A549 (cell line): ENCODE results near the gene DTX1. TPM values are rescaled to one million over a fixed set of nuclear protein-coding genes. Genes with fewer than 3 reads are reported as not detected.

Experiments
- ATAC-seq, 2 experiments: fragments of 200-7000 bp in 1 of 2; fragments of >200 bp in 1 of 2; cut with Nextera tagmentation in 1 of 2; cut with Tn5 transposase in 1 of 2; 3 replicates each; pipeline versions ENCODE4 v1.8.0 to v1.9.1; 2018 to 2020; ENCODE audit warnings: mild to moderate bottlenecking in 1 of 2, moderate library complexity in 1 of 2
- CTCF ChIA-PET: fragments of 300-600 bp; sonication (Branson Sonifier 250); formaldehyde crosslinking; extraction: SDS; loops from one replicate; lab custom pipeline; 2021; ENCODE audit warnings: antibody characterized with exemption, inconsistent platforms; lab: Yijun Ruan, JAX
- POLR2A ChIA-PET: fragments of 350-600 bp; formaldehyde crosslinking; extraction: SDS; loops from one replicate; lab custom pipeline; 2021; ENCODE audit warnings: antibody characterized with exemption, inconsistent platforms; lab: Yijun Ruan, JAX
- DNase-seq, 2 experiments: peaks; one replicate each; pipeline versions ENCODE4 v3.0.0 to v3.0.0-alpha.2; 2011 to 2016; ENCODE audit warnings: low read depth in 1 of 2, low spot score in 1 of 2
- FAIRE-seq: peaks from 2 replicates; lab custom pipeline; 2011; peaks lifted over from hg19 to GRCh38; lab: Jason Lieb, UNC
- H3K27ac ChIP-seq, 2 experiments: fragments of >200 bp; sonication (Bioruptor Twin); formaldehyde crosslinking; 3 replicates each; pipeline ENCODE4 v1.5.1; 2016 to 2017
- H3K4me1 ChIP-seq: fragments of >200 bp; sonication (Bioruptor Twin); formaldehyde crosslinking; 3 replicates; pipeline ENCODE4 v1.6.1; 2016
- H3K4me2 ChIP-seq: fragments of >200 bp; sonication (Bioruptor Twin); formaldehyde crosslinking; 3 replicates; pipeline ENCODE4 v1.6.1; 2016
- H3K4me3 ChIP-seq: fragments of >200 bp; sonication (Bioruptor Twin); formaldehyde crosslinking; 3 replicates; pipeline ENCODE4 v1.5.1; 2016
- H3K9me3 ChIP-seq: fragments of >200 bp; sonication (Bioruptor Twin); formaldehyde crosslinking; 3 replicates; pipeline ENCODE4 v1.6.1; 2016
- CBX2 ChIP-seq: fragments of 200-600 bp; sonication (generic); IDR thresholded peaks from 2 replicates; pipeline ENCODE4 v1.6.1; 2016; ENCODE audit warnings: low read depth, mild to moderate bottlenecking, borderline replicate concordance
- CEBPB ChIP-seq, 2 experiments: fragments of >200 bp in 1 of 2; sonication (Bioruptor Twin) in 1 of 2; formaldehyde crosslinking in 1 of 2; IDR thresholded peaks; 2 replicates each; pipeline ENCODE4 v1.6.1; 2012 to 2016
- CHD2 ChIP-seq: fragments of 150-350 bp; IDR thresholded peaks from 2 replicates; pipeline ENCODE4 v1.6.1; 2014; ENCODE audit warnings: low read length; ENCODE audit not compliant: partially characterized antibody
- CHD4 ChIP-seq: fragments of 200-600 bp; sonication (generic); IDR thresholded peaks from 2 replicates; pipeline ENCODE4 v1.6.1; 2016; ENCODE audit warnings: antibody characterized with exemption, mild to moderate bottlenecking, borderline replicate concordance
- E2F6 ChIP-seq: IDR thresholded peaks from 2 replicates; pipeline ENCODE4 v1.6.1; 2012; ENCODE audit warnings: low read depth, borderline replicate concordance
- EHMT2 ChIP-seq: fragments of 200-600 bp; sonication (generic); IDR thresholded peaks from 2 replicates; pipeline ENCODE4 v1.6.1; 2016; ENCODE audit warnings: antibody characterized with exemption, low read depth, mild to moderate bottlenecking, moderate library complexity
- EP300 ChIP-seq, 2 experiments: fragments of >200 bp; sonication (Bioruptor Twin); formaldehyde crosslinking; IDR thresholded peaks; 2 replicates in 1 of 2; 3 replicates in 1 of 2; pipeline ENCODE4 v1.6.1; 2016 to 2017
- ESRRA ChIP-seq: fragments of 150-350 bp; IDR thresholded peaks from 2 replicates; pipeline ENCODE4 v1.6.1; 2014; ENCODE audit warnings: mild to moderate bottlenecking, low read length, borderline replicate concordance
- GATA3 ChIP-seq: IDR thresholded peaks from 2 replicates; pipeline ENCODE4 v1.6.1; 2012; ENCODE audit warnings: borderline replicate concordance
- HOXB13 ChIP-seq: fragments of 250-450 bp; sonication (Bioruptor Pico); IDR thresholded peaks from 2 replicates; pipeline ENCODE4 v1.5.0; 2020; ENCODE audit warnings: low read depth, mild to moderate bottlenecking, moderate library complexity
- HOXB5 ChIP-seq: fragments of 250-450 bp; sonication (Bioruptor Pico); IDR thresholded peaks from 2 replicates; pipeline ENCODE4 v1.5.0; 2020; ENCODE audit warnings: mild to moderate bottlenecking, moderate library complexity
- JUN ChIP-seq, 2 experiments: fragments of >200 bp; sonication (Bioruptor Twin); formaldehyde crosslinking; IDR thresholded peaks; 2 replicates in 1 of 2; 3 replicates in 1 of 2; pipeline ENCODE4 v1.6.1; 2016 to 2017
- JUNB ChIP-seq: fragments of >200 bp; sonication (Bioruptor Twin); formaldehyde crosslinking; IDR thresholded peaks from 2 replicates; pipeline ENCODE4 v1.6.1; 2016
- KDM5A ChIP-seq: fragments of 200-600 bp; sonication (generic); IDR thresholded peaks from 2 replicates; pipeline ENCODE4 v1.6.1; 2016; ENCODE audit warnings: antibody characterized with exemption, mild to moderate bottlenecking
- MAFK ChIP-seq: fragments of 450-650 bp; IDR thresholded peaks from 2 replicates; pipeline ENCODE4 v1.6.1; 2014; ENCODE audit not compliant: partially characterized antibody
- MAX ChIP-seq: IDR thresholded peaks from 2 replicates; pipeline ENCODE4 v1.6.1; 2012
- MAZ ChIP-seq: fragments of 150-350 bp; IDR thresholded peaks from 2 replicates; pipeline ENCODE4 v1.6.1; 2014; ENCODE audit warnings: antibody characterized with exemption, low read depth, low read length, borderline replicate concordance
- MYC ChIP-seq: IDR thresholded peaks from 2 replicates; pipeline ENCODE4 v1.6.1; 2012; ENCODE audit warnings: mild to moderate bottlenecking, inconsistent platforms, low read length, improper control_type of control experiment, borderline replicate concordance
- NPAS2 ChIP-seq: fragments of 250-450 bp; sonication (Bioruptor Pico); IDR thresholded peaks from 2 replicates; pipeline ENCODE4 v1.8.0; 2022; ENCODE audit warnings: mild to moderate bottlenecking, moderate library complexity, borderline replicate concordance
- PHF8 ChIP-seq: fragments of 200-600 bp; sonication (generic); IDR thresholded peaks from 2 replicates; pipeline ENCODE4 v1.6.1; 2016; ENCODE audit warnings: low read depth, mild to moderate bottlenecking, antibody characterized with exemption, moderate library complexity, borderline replicate concordance
- RARB ChIP-seq: fragments of 250-450 bp; sonication (Bioruptor Pico); IDR thresholded peaks from 2 replicates; pipeline ENCODE4 v1.8.0; 2021; ENCODE audit warnings: mild to moderate bottlenecking, moderate library complexity
- RFX5 ChIP-seq: fragments of 450-650 bp; IDR thresholded peaks from 2 replicates; pipeline ENCODE4 v1.7.1; 2014; ENCODE audit warnings: antibody characterized with exemption, mild to moderate bottlenecking, moderate library complexity
- RNF2 ChIP-seq: fragments of 200-600 bp; sonication (generic); IDR thresholded peaks from 2 replicates; pipeline ENCODE4 v1.6.1; 2016; ENCODE audit warnings: low read depth, mild to moderate bottlenecking, antibody characterized with exemption, moderate library complexity, borderline replicate concordance
- SREBF2 ChIP-seq: fragments of 450-650 bp; IDR thresholded peaks from 2 replicates; pipeline ENCODE4 v1.6.1; 2014; ENCODE audit warnings: mild to moderate bottlenecking, moderate library complexity
- TP53 ChIP-seq: fragments of 250-450 bp; sonication (Bioruptor Pico); IDR thresholded peaks from 2 replicates; pipeline ENCODE4 v1.5.0; 2021; ENCODE audit warnings: mild to moderate bottlenecking, moderate library complexity
- USF2 ChIP-seq: fragments of 450-650 bp; IDR thresholded peaks from 2 replicates; pipeline ENCODE4 v1.6.1; 2014; ENCODE audit warnings: antibody characterized with exemption
- ZC3H11A ChIP-seq: fragments of 450-650 bp; IDR thresholded peaks from 2 replicates; pipeline ENCODE4 v1.6.1; 2014; ENCODE audit warnings: antibody characterized with exemption, mild to moderate bottlenecking
- ZNF302 ChIP-seq: fragments of 250-450 bp; sonication (Bioruptor Pico); IDR thresholded peaks from 2 replicates; pipeline ENCODE4 v1.9.0; 2021; ENCODE audit warnings: inconsistent platforms, mild to moderate bottlenecking, moderate library complexity
- WGBS: methylation state at CpG from one replicate; pipeline ENCODE4 v1.1.6; 2017; ENCODE audit errors: missing lambda C conversion rate; 5-methylcytosine and 5-hydroxymethylcytosine counted together
- polyA plus RNA-seq, 4 experiments: library from polyadenylated mRNA; depleted of rRNA in 3 of 4; stranded (reverse); fragments of >200 nt; fragmentation: RNase III in 1 of 4; extraction: RNeasy Plus Mini Kit Qiagen cat#74134 plus additional on column Dnase treatment in 1 of 4; gene quantifications; 2 replicates in 3 of 4; 3 replicates in 1 of 4; pipeline ENCODE4 v1.2.3, GENCODE V29; 2011 to 2017
- TF ChIP-seq, protein P1 (sequence below): fragments of 150-350 bp; IDR thresholded peaks from 2 replicates; pipeline ENCODE4 v1.6.1; 2014; ENCODE audit warnings: low read depth, mild to moderate bottlenecking, low read length

DTX1 gene
- polyA plus RNA-seq, 2 of the 4 experiments (the other 2 are of a cell fraction), result 0.28 to 0.37 TPM

DNA sequence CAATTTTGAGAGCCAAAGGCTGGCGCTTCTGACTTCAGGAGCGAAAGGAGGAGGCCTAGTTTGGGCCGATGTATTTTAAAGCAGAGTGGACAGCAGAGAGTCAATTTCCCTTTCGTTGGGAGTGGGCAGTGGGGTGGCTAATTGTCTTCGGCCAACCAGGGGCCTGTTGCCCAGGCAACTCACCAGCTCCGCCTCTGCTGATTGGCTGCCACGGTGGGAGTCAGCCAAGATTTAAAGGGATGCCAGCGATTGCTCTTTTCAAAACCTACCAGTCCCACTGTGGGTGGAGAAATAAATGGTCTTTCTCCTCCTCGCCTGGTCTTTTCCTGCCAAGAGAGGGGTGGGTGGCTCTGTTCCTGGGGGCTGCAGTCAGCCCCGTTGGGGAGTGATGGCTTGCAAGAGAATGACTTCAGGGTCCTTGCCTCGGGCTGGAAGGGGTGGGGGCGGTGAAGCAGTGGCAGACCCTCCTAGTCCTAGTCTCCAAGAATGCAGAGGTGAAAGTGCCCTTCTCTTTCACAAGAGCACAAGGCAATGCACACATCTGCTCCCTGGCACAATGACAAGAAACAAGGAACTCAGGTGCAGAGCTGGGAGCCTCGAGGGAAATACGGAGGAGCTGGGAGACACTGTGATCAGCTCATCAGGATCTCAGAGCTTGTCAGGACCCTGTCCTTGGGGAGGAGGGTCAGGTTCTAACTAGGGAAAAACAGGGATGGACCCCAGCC, 41.3 kb downstream of the DTX1 start:
- ChIA-PET CTCF (interaction anchor here (0.8 to 5.1 kb wide), 31 partner anchors 8 to 331 kb away, joined by 3 to 61 read pairs (median 4); no protein-coding TSS in a partner anchor), POLR2A (no interaction called here)
- FAIRE-seq, result no peak
- Histone ChIP-seq H3K9me3 (no peaks in the 10 kb centered on the region), H3K27ac (no peak overlapping the region), H3K4me1 (peaks cover 10% of the 10 kb centered on the region), H3K4me2 (peak overlapping the region; percentile 22; the same call in 2 of the 3 replicates), H3K4me3 (no peak overlapping the region)
- 67% methylated on average over 14 of the region's 14 CpGs for WGBS
- DNase-seq, result no peak
- TF ChIP-seq USF2 (no peak), MAFK (no peak), EP300 (IDR thresholded peaks at IDR 0.05) (no peak), CEBPB (IDR thresholded peaks at IDR 0.05) (no peak), RFX5 (no peak), TP53 (CRISPR knock-in tag) (no peak), CHD2 (no peak), ZNF302 (CRISPR knock-in tag) (no peak), SREBF2 (no peak), HOXB5 (CRISPR knock-in tag) (no peak), E2F6 (no peak), RNF2 (no peak), ESRRA (no peak), CBX2 (no peak), PHF8 (no peak), MAZ (no peak)
- TF ChIP-seq, protein P1, sequence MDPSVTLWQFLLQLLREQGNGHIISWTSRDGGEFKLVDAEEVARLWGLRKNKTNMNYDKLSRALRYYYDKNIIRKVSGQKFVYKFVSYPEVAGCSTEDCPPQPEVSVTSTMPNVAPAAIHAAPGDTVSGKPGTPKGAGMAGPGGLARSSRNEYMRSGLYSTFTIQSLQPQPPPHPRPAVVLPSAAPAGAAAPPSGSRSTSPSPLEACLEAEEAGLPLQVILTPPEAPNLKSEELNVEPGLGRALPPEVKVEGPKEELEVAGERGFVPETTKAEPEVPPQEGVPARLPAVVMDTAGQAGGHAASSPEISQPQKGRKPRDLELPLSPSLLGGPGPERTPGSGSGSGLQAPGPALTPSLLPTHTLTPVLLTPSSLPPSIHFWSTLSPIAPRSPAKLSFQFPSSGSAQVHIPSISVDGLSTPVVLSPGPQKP, result no peak
- peak; percentile 14 to 25; a peak in 3 of 6 replicates for ATAC-seq

DNA sequence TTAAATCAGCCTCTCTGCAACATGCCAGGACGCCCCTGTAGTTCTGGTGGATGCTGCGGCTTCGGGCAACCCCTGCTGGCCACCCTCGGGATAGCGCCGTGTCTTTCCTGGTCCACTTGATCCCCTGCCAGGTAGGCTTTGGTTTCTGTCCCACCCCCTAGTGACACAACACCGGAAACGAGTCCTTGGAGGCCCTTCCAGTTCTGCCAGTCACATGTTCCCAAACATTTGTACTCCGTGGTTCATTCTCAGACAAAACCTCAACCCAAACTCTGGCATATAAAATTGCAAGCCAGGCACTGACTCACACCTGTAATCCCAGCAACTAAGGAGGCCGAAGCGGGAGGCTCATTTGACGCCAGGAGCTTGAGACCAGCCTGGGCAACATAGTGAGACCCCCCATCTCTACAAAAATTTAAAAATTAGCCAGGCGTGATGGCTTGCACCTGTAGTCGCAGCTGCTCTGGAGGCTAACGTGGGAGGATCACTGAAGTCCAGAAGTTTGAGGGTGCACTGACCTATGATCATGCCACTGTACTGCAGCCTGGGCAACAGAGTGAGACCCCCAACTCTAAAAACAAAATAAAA, 42.0 kb downstream of the DTX1 start:
- ChIA-PET POLR2A (no interaction called here), CTCF (interaction anchor here (0.5 to 5.1 kb wide), 38 partner anchors 8 to 1158 kb away, joined by 3 to 61 read pairs (median 4); no protein-coding TSS in a partner anchor)
- FAIRE-seq (peak; percentile 49), DNase-seq (peak; percentile 89 to 95), ATAC-seq (peak; percentile 75 to 86)
- H3K4me1 ChIP-seq, result peaks cover 5% of the 10 kb centered on the region; the same call in 2 of the 3 replicates
- WGBS, result 35% methylated on average over 15 of the region's 15 CpGs
- H3K9me3 ChIP-seq, result no peaks in the 10 kb centered on the region
- no peak overlapping the region for H3K4me3 ChIP-seq
- H3K4me2 ChIP-seq, result peak overlapping the region; percentile 22
- H3K27ac ChIP-seq, result peak overlapping the region; percentile 41 to 44; a peak in 3 of 6 replicates
- TF ChIP-seq RARB (CRISPR knock-in tag), result no peak
- TF ChIP-seq CHD4, result no peak
- no peak for TF ChIP-seq KDM5A
- TF ChIP-seq NPAS2 (CRISPR knock-in tag), result no peak
- no peak for TF ChIP-seq HOXB13 (CRISPR knock-in tag)
- no peak for TF ChIP-seq JUN (IDR thresholded peaks at IDR 0.05)
- no peak for TF ChIP-seq JUNB
- TF ChIP-seq EHMT2, result no peak
- TF ChIP-seq E2F6, result peak; percentile 40; the same call in 1 of the 2 replicates
- peak; percentile 68 for TF ChIP-seq USF2
- TF ChIP-seq GATA3, result no peak
- no peak for TF ChIP-seq MYC
- TF ChIP-seq EP300 (IDR thresholded peaks at IDR 0.05), result no peak
- no peak for TF ChIP-seq PHF8
- TF ChIP-seq MAX, result peak; percentile 58; the same call in 1 of the 2 replicates
- no peak for TF ChIP-seq ZC3H11A
- TF ChIP-seq, protein P1, result no peak
- TF ChIP-seq CEBPB (IDR thresholded peaks at IDR 0.05), result peak in 1 of 2 experiments; percentile 64; a peak in 1 of 4 replicates
